ENCODE results near the gene IGF2R.
"Not testable (repeated sequence)": the region's sequence is repeated elsewhere in the genome, so short reads cannot be mapped to it uniquely, and the experiment has no call there.

IGF2R gene

GRCh38 chr6:159992366-159992765 is 23.5 kb downstream of the IGF2R start:
- H3K4me1 Mint-ChIP-seq (ENCODE audit: low read depth) = peaks cover 58% of the 10 kb centered on the region

GRCh38 chr6:159995405-159995804 is 26.5 kb downstream of the IGF2R start:
- Mint-ChIP-seq H3K27me3 (ENCODE audit: low read depth) (no peaks in the 10 kb centered on the region), H3K36me3 (ENCODE audit: low read depth) (peaks cover 67% of the 10 kb centered on the region), H3K4me1 (ENCODE audit: low read depth) (peaks cover 61% of the 10 kb centered on the region), H3K9me3 (peaks cover 6% of the 10 kb centered on the region), H3K27ac (no peak overlapping the region), H3K4me3 (no peak overlapping the region)

More at GRCh38 chr6:159992366-159992765, 23.5 kb downstream of the IGF2R start:
- no peaks in the 10 kb centered on the region for H3K27me3 Mint-ChIP-seq (ENCODE audit: low read depth)
- H3K27ac Mint-ChIP-seq = no peak overlapping the region
- H3K36me3 Mint-ChIP-seq (ENCODE audit: low read depth) = peaks cover 48% of the 10 kb centered on the region
- no peak overlapping the region for H3K4me3 Mint-ChIP-seq
- H3K9me3 Mint-ChIP-seq = peaks cover 6% of the 10 kb centered on the region

GRCh38 chr6:159996087-159996622 is 27.3 kb downstream of the IGF2R start:
- Mint-ChIP-seq H3K4me3 (no peak overlapping the region), H3K27me3 (ENCODE audit: low read depth) (no peaks in the 10 kb centered on the region), H3K4me1 (ENCODE audit: low read depth) (peaks cover 60% of the 10 kb centered on the region), H3K9me3 (peaks cover 6% of the 10 kb centered on the region), H3K36me3 (ENCODE audit: low read depth) (peaks cover 69% of the 10 kb centered on the region), H3K27ac (no peak overlapping the region)

- Mint-ChIP-seq H3K9me3 (peaks cover 6% of the 10 kb centered on the region), H3K27me3 (ENCODE audit: low read depth) (no peaks in the 10 kb centered on the region), H3K4me1 (ENCODE audit: low read depth) (peaks cover 56% of the 10 kb centered on the region), H3K36me3 (ENCODE audit: low read depth) (peaks cover 64% of the 10 kb centered on the region), H3K4me3 (no peak overlapping the region), H3K27ac (no peak overlapping the region)
These were observed 28.0 kb downstream of the IGF2R start for GRCh38 chr6:159996626-159997497.

GRCh38 chr6:159997498-159998101 is 28.7 kb downstream of the IGF2R start:
- H3K9me3 Mint-ChIP-seq = peaks cover 6% of the 10 kb centered on the region
- H3K27me3 Mint-ChIP-seq (ENCODE audit: low read depth) = no peaks in the 10 kb centered on the region
- no peak overlapping the region for H3K4me3 Mint-ChIP-seq
- no peak overlapping the region for H3K27ac Mint-ChIP-seq
- peaks cover 56% of the 10 kb centered on the region for H3K4me1 Mint-ChIP-seq (ENCODE audit: low read depth)
- peaks cover 61% of the 10 kb centered on the region for H3K36me3 Mint-ChIP-seq (ENCODE audit: low read depth)

- H3K4me3 Mint-ChIP-seq = no peak overlapping the region
- no peaks in the 10 kb centered on the region for H3K27me3 Mint-ChIP-seq (ENCODE audit: low read depth)
- H3K27ac Mint-ChIP-seq = no peak overlapping the region
- peaks cover 48% of the 10 kb centered on the region for H3K4me1 Mint-ChIP-seq (ENCODE audit: low read depth)
- peaks cover 6% of the 10 kb centered on the region for H3K9me3 Mint-ChIP-seq
- peaks cover 53% of the 10 kb centered on the region for H3K36me3 Mint-ChIP-seq (ENCODE audit: low read depth)
These were observed 29.7 kb downstream of the IGF2R start for GRCh38 chr6:159998538-159998937.

- Mint-ChIP-seq H3K27ac (no peak overlapping the region), H3K9me3 (peaks cover 6% of the 10 kb centered on the region), H3K27me3 (ENCODE audit: low read depth) (no peaks in the 10 kb centered on the region), H3K4me1 (ENCODE audit: low read depth) (peaks cover 47% of the 10 kb centered on the region), H3K36me3 (ENCODE audit: low read depth) (peaks cover 53% of the 10 kb centered on the region), H3K4me3 (no peak overlapping the region)
These were observed 30.4 kb downstream of the IGF2R start for GRCh38 chr6:159999240-159999671.

- H3K27me3 Mint-ChIP-seq (ENCODE audit: low read depth) = no peaks in the 10 kb centered on the region
- H3K36me3 Mint-ChIP-seq (ENCODE audit: low read depth) = peaks cover 46% of the 10 kb centered on the region
- H3K9me3 Mint-ChIP-seq = no peaks in the 10 kb centered on the region
- peaks cover 44% of the 10 kb centered on the region for H3K4me1 Mint-ChIP-seq (ENCODE audit: low read depth)
- no peak overlapping the region for H3K27ac Mint-ChIP-seq
- no peak overlapping the region for H3K4me3 Mint-ChIP-seq
These were observed 31.4 kb downstream of the IGF2R start for GRCh38 chr6:160000280-160000704.

GRCh38 chr6:160000893-160001427 is 32.1 kb downstream of the IGF2R start:
- H3K4me3 Mint-ChIP-seq; H3K27ac Mint-ChIP-seq; H3K9me3 Mint-ChIP-seq; H3K27me3 Mint-ChIP-seq (ENCODE audit: low read depth): not testable (repeated sequence)
- H3K4me1 Mint-ChIP-seq (ENCODE audit: low read depth) = peaks cover 40% of the 10 kb centered on the region
- H3K36me3 Mint-ChIP-seq (ENCODE audit: low read depth) = peaks cover 41% of the 10 kb centered on the region

GRCh38 chr6:160002882-160003281 is 34.0 kb downstream of the IGF2R start:
- H3K27me3 Mint-ChIP-seq (ENCODE audit: low read depth) = no peaks in the 10 kb centered on the region
- peaks cover 38% of the 10 kb centered on the region for H3K36me3 Mint-ChIP-seq (ENCODE audit: low read depth)
- no peak overlapping the region for H3K27ac Mint-ChIP-seq
- H3K4me3 Mint-ChIP-seq = no peak overlapping the region
- no peaks in the 10 kb centered on the region for H3K9me3 Mint-ChIP-seq
- peaks cover 44% of the 10 kb centered on the region for H3K4me1 Mint-ChIP-seq (ENCODE audit: low read depth)

- Mint-ChIP-seq H3K27ac (no peak overlapping the region), H3K4me1 (ENCODE audit: low read depth) (peaks cover 43% of the 10 kb centered on the region)
These were observed 35.1 kb downstream of the IGF2R start for GRCh38 chr6:160004018-160004417.

GRCh38 chr6:160004419-160005175 is 35.7 kb downstream of the IGF2R start:
- H3K4me3 Mint-ChIP-seq = no peak overlapping the region
- no peaks in the 10 kb centered on the region for H3K9me3 Mint-ChIP-seq
- no peak overlapping the region for H3K27ac Mint-ChIP-seq
- H3K36me3 Mint-ChIP-seq (ENCODE audit: low read depth) = peaks cover 35% of the 10 kb centered on the region
- H3K27me3 Mint-ChIP-seq (ENCODE audit: low read depth) = no peaks in the 10 kb centered on the region
- peaks cover 38% of the 10 kb centered on the region for H3K4me1 Mint-ChIP-seq (ENCODE audit: low read depth)

More at GRCh38 chr6:160004018-160004417, 35.1 kb downstream of the IGF2R start:
- Mint-ChIP-seq H3K36me3 (ENCODE audit: low read depth) (peaks cover 39% of the 10 kb centered on the region), H3K4me3 (no peak overlapping the region), H3K9me3 (no peaks in the 10 kb centered on the region), H3K27me3 (ENCODE audit: low read depth) (no peaks in the 10 kb centered on the region)

- Mint-ChIP-seq H3K9me3 (no peaks in the 10 kb centered on the region), H3K4me3 (no peak overlapping the region), H3K27me3 (ENCODE audit: low read depth) (no peaks in the 10 kb centered on the region), H3K27ac (no peak overlapping the region), H3K4me1 (ENCODE audit: low read depth) (peaks cover 32% of the 10 kb centered on the region), H3K36me3 (ENCODE audit: low read depth) (peaks cover 31% of the 10 kb centered on the region)
These were observed 36.3 kb downstream of the IGF2R start for GRCh38 chr6:160005211-160005610.
